ENCODE measurements around the gene C3orf20. TPM values are rescaled to one million over a fixed set of nuclear protein-coding genes. Genes with fewer than 3 reads are reported as not detected.

Gene C3orf20
- total RNA-seq, 2 donors from 2014 or later, result not detected

GRCh38 chr3:14687360-14687759 lies 12.4 kb downstream of the C3orf20 start:
- Histone ChIP-seq H3K27ac (no peak overlapping the region), H3K4me1 (no peaks in the 10 kb centered on the region)

DNA sequence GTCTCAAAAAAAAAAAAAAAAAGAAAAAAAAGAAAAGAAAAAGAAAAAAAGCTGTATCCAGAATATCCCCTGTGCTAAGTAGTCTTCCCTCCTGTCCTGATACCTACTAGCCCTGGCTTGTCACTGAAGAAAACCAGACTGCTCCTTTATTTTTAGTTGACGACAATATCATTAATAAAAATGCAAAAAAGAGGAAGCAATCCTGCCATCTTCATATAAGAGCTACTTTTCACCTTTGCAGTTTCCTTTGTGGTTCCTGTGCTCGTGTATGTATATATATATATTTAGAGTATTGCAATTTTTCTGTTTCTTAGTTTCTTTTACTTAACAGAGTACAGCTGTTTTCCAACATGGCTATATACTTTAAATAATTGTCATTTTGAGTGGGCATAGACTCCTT lies 13.6 kb downstream of the C3orf20 start:
- Histone ChIP-seq H3K4me3 (no peak overlapping the region), H3K4me1 (no peaks in the 10 kb centered on the region), H3K36me3 (no peaks in the 10 kb centered on the region), H3K9me3 (peaks cover 0 to 8% of the 10 kb centered on the region in 2 donors), H3K27ac (no peak overlapping the region), H3K27me3 (no peaks in the 10 kb centered on the region)
- DNase-seq (ENCODE audit: low spot score), result no peak
- TF ChIP-seq CTCF (IDR thresholded peaks at IDR 0.05), result no peak

More at GRCh38 chr3:14687360-14687759, 12.4 kb downstream of the C3orf20 start:
- no peak for TF ChIP-seq CTCF (IDR thresholded peaks at IDR 0.05)
- H3K9me3 ChIP-seq, result no peaks in the 10 kb centered on the region
- no peak overlapping the region for H3K4me3 ChIP-seq
- no peaks in the 10 kb centered on the region for H3K27me3 ChIP-seq
- no peaks in the 10 kb centered on the region for H3K36me3 ChIP-seq
- no peak for DNase-seq (ENCODE audit: low spot score)

- no peak for DNase-seq (ENCODE audit: low spot score)
- Histone ChIP-seq H3K9me3 (peaks cover 0 to 13% of the 10 kb centered on the region in 2 donors), H3K36me3 (no peaks in the 10 kb centered on the region), H3K4me1 (no peaks in the 10 kb centered on the region), H3K27ac (no peak overlapping the region), H3K4me3 (no peak overlapping the region), H3K27me3 (no peaks in the 10 kb centered on the region)
- TF ChIP-seq CTCF (IDR thresholded peaks at IDR 0.05), result no peak
These were observed 14.5 kb downstream of the C3orf20 start for GRCh38 chr3:14689247-14689980.

- DNase-seq (ENCODE audit: low spot score), result no peak
- H3K4me1 ChIP-seq, result no peaks in the 10 kb centered on the region
- H3K9me3 ChIP-seq, result peaks cover 0 to 13% of the 10 kb centered on the region in 2 donors
- TF ChIP-seq CTCF (IDR thresholded peaks at IDR 0.05), result no peak
- no peaks in the 10 kb centered on the region for H3K27me3 ChIP-seq
- H3K27ac ChIP-seq, result no peak overlapping the region
- no peaks in the 10 kb centered on the region for H3K36me3 ChIP-seq
- H3K4me3 ChIP-seq, result no peak overlapping the region
These were observed 16.3 kb downstream of the C3orf20 start for GRCh38 chr3:14691239-14691638.

DNA sequence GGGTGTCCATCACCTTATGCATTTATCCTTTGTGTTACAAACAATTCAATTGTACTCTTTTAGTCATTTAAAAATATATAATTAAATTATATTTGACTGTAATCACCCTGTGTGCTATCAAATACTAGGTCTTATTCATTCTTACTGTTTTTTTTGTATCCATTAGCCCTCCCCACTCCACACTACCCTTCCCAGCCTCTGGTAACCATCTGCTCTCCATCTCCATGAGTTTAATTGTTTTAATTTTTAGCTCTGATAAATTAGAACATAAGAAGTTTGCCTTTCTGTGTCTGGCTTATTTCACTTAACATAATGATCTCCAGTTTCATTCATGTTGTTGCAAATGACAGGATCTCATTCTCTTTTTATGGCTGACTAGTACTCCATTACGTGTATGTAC lies 16.8 kb downstream of the C3orf20 start:
- Histone ChIP-seq H3K9me3 (peaks cover 0 to 13% of the 10 kb centered on the region in 2 donors), H3K36me3 (no peaks in the 10 kb centered on the region), H3K4me3 (no peak overlapping the region), H3K4me1 (no peaks in the 10 kb centered on the region), H3K27ac (no peak overlapping the region), H3K27me3 (no peaks in the 10 kb centered on the region)
- DNase-seq (ENCODE audit: low spot score), result no peak
- no peak for TF ChIP-seq CTCF (IDR thresholded peaks at IDR 0.05)
